ENCODE data around the gene TMEM131L. TPM values are rescaled to one million over a fixed set of nuclear protein-coding genes. Genes with fewer than 3 reads are reported as not detected.
"Not testable (repeated sequence)": the region's sequence is repeated elsewhere in the genome, so short reads cannot be mapped to it uniquely, and the experiment has no call there.

TMEM131L gene
- total RNA-seq, 1 donor = 9.0 TPM

DNA sequence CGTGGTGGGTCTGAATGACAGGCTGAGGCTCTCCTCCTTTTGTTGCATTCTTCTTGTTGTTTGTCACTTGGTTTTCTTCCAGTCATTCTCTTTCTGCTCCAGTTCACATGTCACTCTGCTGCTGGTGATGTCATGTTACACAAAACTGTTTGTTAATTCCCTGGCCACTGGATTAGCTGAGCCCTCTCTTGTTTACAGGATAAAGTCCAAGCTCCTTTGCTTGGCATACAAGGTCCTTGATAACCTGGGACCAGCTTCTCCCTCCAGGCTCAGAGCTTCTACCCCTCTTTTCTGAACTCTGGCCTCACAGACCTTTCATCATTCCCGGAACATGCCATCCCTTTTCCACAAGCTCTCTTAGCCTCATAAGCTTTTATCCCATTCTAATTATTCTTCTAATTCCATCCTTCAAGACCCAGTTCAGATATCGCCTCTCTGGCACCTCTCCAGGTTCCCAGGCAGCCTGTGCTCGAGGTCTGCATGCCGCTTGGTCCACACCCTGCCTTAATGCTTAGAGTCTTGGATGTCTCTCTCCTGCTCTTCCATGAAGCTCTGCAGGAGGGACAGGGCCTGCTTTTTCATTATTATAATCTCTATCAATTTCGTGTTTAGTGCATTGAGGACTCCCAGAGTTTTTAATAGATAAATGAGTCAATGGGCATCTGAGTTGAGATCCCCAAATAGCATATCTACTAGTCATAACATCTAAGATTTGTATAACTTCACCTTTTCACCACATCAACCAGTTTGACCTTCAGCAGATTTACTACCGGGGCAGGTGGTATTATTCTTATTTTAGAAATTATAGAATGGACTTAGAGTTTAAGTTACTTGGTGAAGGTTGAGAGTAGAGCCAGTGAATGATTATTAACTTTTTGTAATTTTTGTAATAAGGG is 98.7 kb downstream of the TMEM131L start:
- Histone ChIP-seq H3K27me3 (ENCODE audit: insufficient read depth, low read length) (no peaks in the 10 kb centered on the region), H3K4me1 (ENCODE audit: insufficient read depth, low read length) (no peaks in the 10 kb centered on the region), H3K79me2 (ENCODE audit: insufficient read depth, low read length) (no peaks in the 10 kb centered on the region), H3K4me2 (ENCODE audit: insufficient read depth, low read length) (no peak overlapping the region), H4K20me1 (ENCODE audit: insufficient read depth, low read length) (no peaks in the 10 kb centered on the region), H3K27ac (ENCODE audit: low read depth, low read length) (no peak overlapping the region), H3K9me3 (ENCODE audit: low read depth, low read length) (no peaks in the 10 kb centered on the region), H2AFZ (ENCODE audit: low read length) (no peak overlapping the region), H3K36me3 (ENCODE audit: insufficient read depth, low read length) (no peaks in the 10 kb centered on the region), H3K4me3 (ENCODE audit: insufficient read depth, low read length) (no peak overlapping the region)
- no peak for DNase-seq (ENCODE audit: insufficient read length, low spot score, missing footprints)
- TF ChIP-seq, protein P1, sequence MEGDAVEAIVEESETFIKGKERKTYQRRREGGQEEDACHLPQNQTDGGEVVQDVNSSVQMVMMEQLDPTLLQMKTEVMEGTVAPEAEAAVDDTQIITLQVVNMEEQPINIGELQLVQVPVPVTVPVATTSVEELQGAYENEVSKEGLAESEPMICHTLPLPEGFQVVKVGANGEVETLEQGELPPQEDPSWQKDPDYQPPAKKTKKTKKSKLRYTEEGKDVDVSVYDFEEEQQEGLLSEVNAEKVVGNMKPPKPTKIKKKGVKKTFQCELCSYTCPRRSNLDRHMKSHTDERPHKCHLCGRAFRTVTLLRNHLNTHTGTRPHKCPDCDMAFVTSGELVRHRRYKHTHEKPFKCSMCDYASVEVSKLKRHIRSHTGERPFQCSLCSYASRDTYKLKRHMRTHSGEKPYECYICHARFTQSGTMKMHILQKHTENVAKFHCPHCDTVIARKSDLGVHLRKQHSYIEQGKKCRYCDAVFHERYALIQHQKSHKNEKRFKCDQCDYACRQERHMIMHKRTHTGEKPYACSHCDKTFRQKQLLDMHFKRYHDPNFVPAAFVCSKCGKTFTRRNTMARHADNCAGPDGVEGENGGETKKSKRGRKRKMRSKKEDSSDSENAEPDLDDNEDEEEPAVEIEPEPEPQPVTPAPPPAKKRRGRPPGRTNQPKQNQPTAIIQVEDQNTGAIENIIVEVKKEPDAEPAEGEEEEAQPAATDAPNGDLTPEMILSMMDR (IDR thresholded peaks at IDR 0.05; ENCODE audit: extremely low read depth, low read depth, low read length) = no peak

DNA sequence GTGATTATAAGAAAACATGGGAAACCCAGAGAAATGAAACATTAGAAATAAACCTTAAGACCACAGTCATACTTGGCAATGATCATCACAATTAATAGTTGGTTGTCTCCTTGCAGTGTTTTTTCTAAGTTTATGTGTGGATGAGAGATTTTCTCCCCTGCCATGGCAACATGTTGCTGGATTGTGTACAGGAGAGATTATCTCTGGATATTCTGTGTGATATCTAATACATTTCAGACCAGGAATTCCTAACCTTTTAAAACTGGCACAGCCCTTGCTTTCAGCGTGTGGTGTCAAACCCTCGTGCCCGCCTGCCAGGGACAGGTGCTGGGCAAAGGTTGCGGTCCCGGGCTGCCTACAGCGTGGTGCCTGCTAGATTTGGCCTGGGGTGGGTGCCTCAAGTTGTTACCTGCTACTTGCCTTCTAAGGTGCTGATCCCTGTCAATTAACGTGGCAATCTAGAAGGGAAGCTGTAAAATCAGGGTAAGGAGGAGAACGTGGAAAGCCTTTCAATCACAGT is 100.5 kb downstream of the TMEM131L start:
- Histone ChIP-seq H3K4me1 (ENCODE audit: insufficient read depth, low read length) (no peaks in the 10 kb centered on the region), H2AFZ (ENCODE audit: low read length) (no peak overlapping the region), H3K36me3 (ENCODE audit: insufficient read depth, low read length) (no peaks in the 10 kb centered on the region), H3K4me3 (ENCODE audit: insufficient read depth, low read length) (no peak overlapping the region), H4K20me1 (ENCODE audit: insufficient read depth, low read length) (peaks cover 2% of the 10 kb centered on the region), H3K4me2 (ENCODE audit: insufficient read depth, low read length) (no peak overlapping the region), H3K27ac (ENCODE audit: low read depth, low read length) (no peak overlapping the region), H3K27me3 (ENCODE audit: insufficient read depth, low read length) (no peaks in the 10 kb centered on the region), H3K79me2 (ENCODE audit: insufficient read depth, low read length) (no peaks in the 10 kb centered on the region), H3K9me3 (ENCODE audit: low read depth, low read length) (no peaks in the 10 kb centered on the region)
- no peak for DNase-seq (ENCODE audit: insufficient read length, low spot score, missing footprints)
- TF ChIP-seq, protein P1 (IDR thresholded peaks at IDR 0.05; ENCODE audit: extremely low read depth, low read depth, low read length) = no peak

DNA sequence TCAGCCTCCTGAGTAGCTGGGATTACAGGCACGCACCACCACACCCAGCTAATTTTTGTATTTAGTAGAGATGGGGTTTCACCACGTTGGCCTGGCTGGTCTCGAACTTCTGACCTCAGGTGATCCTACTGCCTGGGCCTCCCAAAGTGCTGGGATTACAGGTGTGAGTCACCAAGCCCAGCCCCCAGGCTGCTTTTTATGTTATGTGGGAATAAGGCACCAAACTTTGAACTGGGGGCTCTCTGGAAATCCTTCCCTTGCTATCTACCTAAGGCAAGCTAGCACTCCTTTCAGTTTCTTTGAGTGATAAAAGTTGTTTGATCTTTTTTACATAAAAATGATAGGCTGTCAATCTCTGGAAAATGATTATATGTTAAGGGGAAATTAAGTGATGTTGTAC is 101.5 kb downstream of the TMEM131L start:
- H3K4me3 ChIP-seq (ENCODE audit: insufficient read depth, low read length); H3K27me3 ChIP-seq (ENCODE audit: insufficient read depth, low read length); H3K27ac ChIP-seq (ENCODE audit: low read depth, low read length); H3K9me3 ChIP-seq (ENCODE audit: low read depth, low read length); H3K4me1 ChIP-seq (ENCODE audit: insufficient read depth, low read length); H2AFZ ChIP-seq (ENCODE audit: low read length); H4K20me1 ChIP-seq (ENCODE audit: insufficient read depth, low read length); H3K4me2 ChIP-seq (ENCODE audit: insufficient read depth, low read length); H3K79me2 ChIP-seq (ENCODE audit: insufficient read depth, low read length); H3K36me3 ChIP-seq (ENCODE audit: insufficient read depth, low read length); DNase-seq (ENCODE audit: insufficient read length, low spot score, missing footprints): not testable (repeated sequence)

DNA sequence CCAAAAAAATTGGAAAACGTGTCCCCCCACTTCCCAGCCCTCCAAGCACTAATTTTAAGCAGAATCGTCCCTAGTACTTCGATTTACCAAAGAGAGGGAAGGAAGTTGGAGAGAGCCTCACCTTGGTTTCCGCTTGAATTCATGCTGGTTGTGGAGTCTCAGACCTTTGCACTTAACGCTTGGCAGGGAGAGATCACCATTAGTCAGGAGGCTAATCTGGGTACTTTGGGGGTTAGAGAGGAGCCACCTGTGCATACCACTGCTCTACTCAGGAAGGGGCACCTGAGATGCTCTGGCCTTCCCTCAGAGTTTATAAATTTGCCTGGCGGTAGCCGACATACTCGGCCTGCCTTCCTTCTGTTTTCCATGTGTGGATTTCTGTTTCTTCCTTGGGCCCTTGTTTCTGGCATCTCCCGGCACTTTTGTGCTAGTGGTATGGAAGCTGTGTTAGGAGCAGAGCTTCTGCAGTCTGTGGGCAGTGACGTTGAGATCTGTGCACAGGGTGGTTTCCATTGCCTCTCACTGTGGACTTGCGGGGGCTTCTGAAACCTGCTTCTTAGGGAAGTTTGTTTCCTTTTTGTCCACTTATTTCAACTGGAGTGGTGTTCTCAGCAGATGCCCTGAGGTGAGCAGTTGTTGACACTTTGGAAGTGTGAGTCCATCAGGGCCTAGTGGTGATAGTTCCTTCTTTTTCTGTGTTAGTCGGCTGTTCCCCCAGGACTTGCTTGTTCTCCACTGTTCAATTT is 104.2 kb downstream of the TMEM131L start:
- DNase-seq (ENCODE audit: insufficient read length, low spot score, missing footprints) = no peak
- Histone ChIP-seq H3K36me3 (ENCODE audit: insufficient read depth, low read length) (no peaks in the 10 kb centered on the region), H2AFZ (ENCODE audit: low read length) (no peak overlapping the region), H3K4me2 (ENCODE audit: insufficient read depth, low read length) (no peak overlapping the region), H4K20me1 (ENCODE audit: insufficient read depth, low read length) (peaks cover 2% of the 10 kb centered on the region), H3K27ac (ENCODE audit: low read depth, low read length) (no peak overlapping the region), H3K4me1 (ENCODE audit: insufficient read depth, low read length) (peaks cover 9% of the 10 kb centered on the region), H3K4me3 (ENCODE audit: insufficient read depth, low read length) (no peak overlapping the region), H3K9me3 (ENCODE audit: low read depth, low read length) (no peaks in the 10 kb centered on the region), H3K79me2 (ENCODE audit: insufficient read depth, low read length) (no peaks in the 10 kb centered on the region), H3K27me3 (ENCODE audit: insufficient read depth, low read length) (no peaks in the 10 kb centered on the region)
- TF ChIP-seq, protein P1 (IDR thresholded peaks at IDR 0.05; ENCODE audit: extremely low read depth, low read depth, low read length) = no peak
